Stimulated activated CD4-positive, alpha-beta T cell treated with anti-CD3 and anti-CD28 coated beads, TNF-alpha, amount 100 ng/mL, for 24 hours (primary cell): ENCODE data around the gene EID3.

Source experiments
- DNase-seq, 3 experiments: peaks; one replicate each; pipeline ENCODE4 v3.0.0-alpha.2; 2020; ENCODE audit warnings: low read depth in 3 of 3

EID3 gene

DNA sequence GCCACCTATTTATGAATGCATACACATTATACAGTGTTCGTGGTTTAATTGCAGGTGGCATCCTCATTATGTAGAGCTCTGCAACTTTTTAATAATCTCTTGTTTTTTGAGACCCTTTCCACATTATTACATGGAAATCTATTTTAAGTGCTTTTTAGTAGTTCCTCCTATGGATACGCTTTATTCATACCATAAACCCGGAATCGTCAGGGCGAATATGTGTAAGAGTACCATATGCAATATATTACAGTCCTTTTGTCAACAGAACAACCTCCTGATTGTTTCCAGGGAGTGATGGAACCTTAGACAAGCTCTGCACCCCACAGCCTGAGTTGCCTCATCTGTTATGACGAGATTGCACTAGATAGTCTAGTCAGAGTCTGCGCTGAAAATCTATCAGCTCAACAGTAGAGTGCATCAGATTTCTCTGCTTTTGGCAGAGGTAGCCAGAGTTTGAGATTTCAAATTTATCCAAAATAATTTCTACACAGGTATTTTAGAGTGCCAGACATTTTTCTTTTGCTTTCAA, 33.6 kb downstream of the EID3 start:
- no peak for DNase-seq

DNA sequence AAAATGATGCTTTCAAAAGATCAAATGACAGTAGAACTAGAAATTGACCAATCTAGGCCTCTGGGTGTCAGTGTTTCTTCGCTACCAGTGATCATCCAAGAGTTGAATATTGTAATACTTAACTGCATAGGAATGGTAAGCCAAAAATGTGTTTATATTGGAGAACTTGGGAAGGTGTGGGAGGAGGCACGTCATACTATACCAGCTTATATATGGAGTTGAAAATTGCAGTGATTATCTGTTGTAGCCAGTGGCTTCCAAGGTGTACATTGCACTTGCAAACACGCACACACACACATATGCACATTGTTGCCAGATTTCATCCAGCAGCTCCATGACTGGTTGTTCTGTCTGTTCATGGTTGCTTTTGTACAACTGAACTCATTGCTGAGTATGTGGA, 36.1 kb downstream of the EID3 start:
- no peak for DNase-seq

DNA sequence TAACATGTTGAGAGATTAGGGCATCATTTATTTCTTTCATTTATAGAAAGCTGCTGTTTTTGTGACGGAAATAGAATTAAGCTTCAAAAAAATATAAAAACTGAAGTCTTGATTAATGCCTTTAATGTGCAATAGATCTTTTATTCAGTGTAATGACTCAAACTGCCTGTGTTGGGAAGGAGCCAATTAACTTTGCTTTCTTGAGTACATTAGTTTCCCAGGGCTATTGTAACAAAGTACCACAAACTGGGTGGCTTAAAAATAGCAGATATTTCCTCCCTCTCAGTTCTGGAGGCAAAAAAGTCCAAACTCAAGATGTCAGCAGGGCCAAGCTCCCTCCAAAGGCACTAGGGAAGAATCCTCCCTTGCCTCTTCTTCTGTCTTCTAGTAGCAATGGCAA, 36.6 kb downstream of the EID3 start:
- no peak for DNase-seq

DNA sequence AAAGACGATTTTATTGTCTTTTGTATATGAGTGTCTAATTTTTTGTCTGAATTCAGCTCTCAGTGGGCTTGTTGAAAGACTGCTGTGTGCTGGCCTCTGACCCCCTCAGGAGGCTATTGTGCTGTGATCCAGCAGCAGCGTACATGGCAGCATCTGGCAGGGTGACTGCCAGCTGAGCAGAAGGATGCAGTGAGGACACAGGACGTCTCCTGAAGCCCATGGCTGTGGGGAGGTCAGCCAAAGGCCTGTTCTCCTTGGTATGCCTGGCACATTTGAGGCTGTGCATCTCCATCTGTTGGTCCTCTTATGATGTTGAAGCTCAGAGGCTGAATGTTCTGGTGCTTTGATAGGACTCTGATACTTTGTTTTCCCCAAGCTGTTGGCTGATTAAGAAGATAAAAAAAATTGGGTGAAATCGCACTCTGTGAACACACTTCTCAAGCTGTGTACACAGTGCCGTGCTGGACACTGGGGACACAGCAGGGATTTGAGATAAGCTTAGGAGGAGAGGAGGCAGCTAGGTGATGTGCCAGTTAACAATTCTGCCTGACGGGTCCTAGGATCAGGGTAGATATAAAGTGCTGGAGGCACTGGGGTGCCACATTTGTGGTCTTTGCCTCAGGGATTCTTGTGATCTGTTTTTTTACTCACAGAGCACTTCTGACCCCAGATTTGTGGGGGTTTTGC, 37.5 kb downstream of the EID3 start:
- DNase-seq, result no peak

DNA sequence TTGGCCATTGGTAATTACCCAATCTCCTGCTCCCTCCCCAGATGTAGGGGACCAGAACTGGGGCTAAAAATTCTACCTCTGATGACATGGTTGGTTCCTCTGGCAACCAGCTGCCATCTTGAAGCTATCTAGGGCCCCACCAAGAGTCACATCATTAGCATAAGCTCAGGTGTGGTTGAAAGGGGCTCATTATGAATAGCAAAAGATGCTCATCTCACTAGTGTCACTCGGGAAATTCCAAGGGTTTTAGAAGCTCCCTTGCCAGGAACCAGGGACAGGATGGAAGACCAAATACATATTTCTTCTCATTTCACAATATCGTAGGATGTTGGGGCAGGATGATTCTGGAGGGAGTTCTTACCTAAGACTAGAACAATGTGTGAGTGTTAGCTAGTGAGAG, 38.6 kb downstream of the EID3 start:
- no peak for DNase-seq

DNA sequence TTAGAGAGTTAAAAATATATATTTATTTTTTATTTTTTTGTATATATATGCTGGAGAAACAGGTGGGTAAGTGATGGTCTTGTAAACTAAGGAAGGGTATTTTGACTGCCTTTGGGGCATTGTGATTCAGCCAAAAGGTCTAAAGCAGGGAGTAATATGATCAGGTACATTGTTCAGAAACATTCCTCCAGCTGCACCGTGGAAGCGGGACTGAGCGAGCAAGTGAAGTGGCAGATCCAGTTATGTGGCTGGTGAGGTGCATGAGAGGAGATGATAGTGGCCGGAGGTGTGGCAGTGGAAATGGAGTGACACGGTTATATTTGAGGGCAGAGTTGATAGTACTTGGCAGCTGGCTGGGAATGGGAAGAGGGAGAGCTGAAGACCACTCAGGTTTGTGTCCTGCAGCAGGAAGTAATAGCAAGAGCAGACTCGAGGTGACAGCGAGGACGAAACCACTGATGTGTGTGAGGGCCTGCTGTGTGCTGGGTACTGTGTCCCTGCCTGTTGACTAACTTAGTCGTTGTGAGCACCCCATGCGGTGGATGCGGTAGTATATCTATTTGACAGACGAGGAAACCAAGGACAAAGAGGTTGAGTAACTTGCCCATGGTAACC, 39.2 kb downstream of the EID3 start:
- DNase-seq, result no peak

DNA sequence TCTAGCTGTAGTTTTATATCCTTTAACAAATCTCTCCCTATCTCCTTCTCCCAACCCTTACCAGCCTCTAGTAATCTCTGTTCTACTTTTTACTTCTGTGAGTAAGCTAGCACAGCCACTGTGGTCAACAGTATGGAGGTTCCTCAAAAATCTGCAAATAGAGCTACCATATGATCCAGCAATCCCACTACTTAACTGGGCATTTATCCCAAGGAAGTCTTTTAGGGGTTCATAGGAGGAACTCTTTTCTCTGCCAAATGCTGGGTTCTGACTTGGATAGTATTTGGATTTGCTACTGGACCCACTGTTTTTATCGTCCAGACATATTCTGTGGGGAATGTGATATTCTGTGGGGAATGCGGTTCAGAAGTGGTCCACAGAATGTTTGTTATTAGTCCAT, 41.1 kb downstream of the EID3 start:
- no peak for DNase-seq

DNA sequence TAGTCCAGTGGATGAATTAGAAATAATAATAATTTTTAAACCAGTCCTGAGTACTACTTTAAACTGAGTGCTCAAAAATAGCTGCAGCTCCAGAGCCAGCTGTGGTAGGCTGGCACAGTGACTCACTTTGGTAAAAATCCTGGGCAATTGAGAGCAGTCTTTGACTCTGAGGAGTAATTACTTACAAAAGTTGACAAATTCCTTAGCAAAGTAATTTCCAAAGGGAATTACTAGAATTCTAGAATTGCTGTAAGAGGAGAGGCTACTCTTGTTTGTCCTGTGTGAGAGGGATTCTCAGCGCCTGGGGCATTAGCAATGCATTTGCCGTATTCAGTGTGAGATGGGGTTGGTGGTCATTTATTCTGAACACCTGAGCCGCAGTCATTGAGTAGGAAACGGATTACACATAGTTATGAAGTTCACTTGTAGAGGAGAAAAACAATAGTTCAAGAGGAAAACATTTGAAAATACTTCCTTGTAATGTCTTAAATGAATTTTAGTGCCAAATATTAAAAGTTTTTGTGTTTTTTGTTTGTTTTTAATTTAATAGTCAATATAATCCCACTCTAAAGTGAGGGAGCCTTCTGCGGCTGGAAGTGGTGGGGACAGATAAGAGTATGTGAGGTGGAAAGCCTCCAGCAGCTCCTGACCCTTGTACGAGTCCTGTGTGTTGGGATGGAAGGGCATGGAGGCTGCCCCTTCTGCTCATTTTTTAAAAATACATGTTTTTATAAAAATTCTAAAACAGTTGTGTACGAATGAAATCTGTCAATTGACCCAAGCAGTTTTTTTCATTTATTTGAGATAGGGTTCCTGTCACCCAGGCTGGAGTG, 41.9 kb downstream of the EID3 start:
- DNase-seq, result no peak

DNA sequence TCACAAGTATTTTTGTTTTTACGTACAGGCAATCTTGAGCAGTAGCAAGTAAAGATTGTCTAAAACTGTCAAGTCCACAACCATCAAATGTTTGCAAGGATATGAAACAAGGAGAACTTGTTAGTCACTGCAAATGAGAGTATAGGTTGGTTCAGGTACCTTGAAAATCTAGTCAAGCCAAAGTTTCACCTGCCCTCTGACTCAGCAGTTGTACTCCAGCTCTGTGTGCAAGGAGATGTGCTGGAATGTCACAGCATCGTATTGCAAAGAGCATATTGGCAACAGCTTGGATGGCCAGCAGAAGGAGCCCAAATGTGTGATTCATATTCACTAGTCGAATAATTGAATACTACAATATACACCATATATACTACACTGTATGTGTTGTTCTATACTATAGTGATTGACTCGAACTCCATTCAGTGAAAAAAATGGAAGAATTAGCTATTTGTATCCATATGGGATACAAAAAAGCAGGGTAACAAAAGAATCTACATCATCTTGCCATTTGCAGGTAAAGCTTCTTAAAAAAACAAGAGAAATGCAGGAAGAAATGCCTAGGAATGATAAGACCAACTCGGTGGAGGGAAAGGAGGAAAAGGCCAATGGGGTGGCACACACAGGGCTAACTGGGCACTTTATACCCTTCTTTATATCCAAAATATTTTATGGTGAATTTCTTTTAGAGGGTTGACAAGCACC, 44.0 kb downstream of the EID3 start:
- no peak for DNase-seq

DNA sequence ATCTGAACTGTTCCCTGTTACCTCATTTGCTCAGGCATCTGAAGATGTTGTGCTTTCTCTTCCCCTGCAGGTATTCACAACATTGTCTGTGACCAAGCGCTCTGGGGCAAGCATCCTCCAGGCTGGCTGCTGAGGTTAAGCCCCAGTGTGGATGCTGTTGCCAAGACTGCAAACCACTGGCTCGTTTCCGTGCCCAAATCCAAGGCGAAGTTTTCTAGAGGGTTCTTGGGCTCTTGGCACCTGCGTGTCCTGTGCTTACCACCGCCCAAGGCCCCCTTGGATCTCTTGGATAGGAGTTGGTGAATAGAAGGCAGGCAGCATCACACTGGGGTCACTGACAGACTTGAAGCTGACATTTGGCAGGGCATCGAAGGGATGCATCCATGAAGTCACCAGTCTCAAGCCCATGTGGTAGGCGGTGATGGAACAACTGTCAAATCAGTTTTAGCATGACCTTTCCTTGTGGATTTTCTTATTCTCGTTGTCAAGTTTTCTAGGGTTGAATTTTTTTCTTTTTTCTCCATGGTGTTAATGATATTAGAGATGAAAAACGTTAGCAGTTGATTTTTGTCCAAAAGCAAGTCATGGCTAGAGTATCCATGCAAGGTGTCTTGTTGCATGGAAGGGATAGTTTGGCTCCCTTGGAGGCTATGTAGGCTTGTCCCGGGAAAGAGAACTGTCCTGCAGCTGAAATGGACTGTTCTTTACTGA, 44.9 kb downstream of the EID3 start:
- DNase-seq, result no peak

DNA sequence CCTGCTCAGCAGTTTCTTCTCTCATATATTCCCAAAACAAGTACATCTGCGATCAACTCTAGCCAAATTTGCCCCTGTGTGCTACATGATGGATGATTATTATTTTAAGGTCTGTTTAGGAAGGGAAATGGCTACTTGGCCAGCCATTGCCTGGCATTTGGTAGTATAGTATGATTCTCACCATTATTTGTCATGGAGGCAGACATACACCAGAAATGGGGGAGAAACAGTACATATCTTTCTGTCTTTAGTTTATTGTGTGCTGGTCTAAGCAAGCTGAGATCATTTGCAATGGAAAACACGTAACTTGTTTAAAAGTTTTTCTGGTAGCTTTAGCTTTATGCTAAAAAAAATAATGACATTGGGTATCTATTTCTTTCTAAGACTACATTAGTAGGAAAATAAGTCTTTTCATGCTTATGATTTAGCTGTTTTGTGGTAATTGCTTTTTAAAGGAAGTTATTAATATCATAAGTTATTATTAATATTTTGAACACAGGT, 45.5 kb downstream of the EID3 start:
- DNase-seq, result no peak

DNA sequence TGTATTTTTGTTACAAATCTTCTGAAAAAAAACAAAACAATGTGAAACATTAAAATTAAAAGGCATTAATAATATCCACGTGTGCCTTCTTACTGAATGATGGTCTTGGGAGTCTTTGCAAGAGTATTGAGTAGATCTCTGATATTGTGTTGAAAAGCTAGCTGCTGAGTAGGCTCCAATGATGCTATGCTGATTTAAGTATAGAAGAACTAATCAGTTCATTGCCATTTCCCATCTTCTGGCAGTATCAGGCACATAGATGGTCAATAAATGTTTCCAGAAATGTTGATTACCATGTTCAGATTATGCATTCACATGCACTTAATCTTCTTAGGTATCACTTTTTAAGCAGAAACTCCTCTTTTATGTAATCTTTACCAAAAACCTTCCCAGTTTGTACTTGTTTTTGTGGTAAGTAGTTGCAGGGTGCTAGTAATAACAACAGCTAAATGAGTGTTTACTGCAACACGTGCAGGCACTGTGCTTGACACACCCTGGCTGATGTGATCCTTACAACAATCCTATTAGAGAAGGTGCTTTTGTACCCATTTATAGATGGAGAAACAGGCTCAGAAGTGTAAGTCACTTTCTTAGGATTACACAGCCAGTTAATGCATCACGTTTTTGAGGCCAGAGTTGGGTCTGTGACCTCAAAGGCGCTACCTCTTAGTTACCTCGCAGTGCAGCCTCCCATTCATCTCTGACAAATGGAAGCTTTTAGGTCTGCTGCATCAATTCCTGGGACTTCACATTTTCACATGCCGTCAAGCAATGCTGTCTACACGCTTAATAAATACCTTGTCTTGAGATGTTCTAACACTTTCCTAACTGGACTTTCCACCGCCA, 46.9 kb downstream of the EID3 start:
- no peak for DNase-seq

DNA sequence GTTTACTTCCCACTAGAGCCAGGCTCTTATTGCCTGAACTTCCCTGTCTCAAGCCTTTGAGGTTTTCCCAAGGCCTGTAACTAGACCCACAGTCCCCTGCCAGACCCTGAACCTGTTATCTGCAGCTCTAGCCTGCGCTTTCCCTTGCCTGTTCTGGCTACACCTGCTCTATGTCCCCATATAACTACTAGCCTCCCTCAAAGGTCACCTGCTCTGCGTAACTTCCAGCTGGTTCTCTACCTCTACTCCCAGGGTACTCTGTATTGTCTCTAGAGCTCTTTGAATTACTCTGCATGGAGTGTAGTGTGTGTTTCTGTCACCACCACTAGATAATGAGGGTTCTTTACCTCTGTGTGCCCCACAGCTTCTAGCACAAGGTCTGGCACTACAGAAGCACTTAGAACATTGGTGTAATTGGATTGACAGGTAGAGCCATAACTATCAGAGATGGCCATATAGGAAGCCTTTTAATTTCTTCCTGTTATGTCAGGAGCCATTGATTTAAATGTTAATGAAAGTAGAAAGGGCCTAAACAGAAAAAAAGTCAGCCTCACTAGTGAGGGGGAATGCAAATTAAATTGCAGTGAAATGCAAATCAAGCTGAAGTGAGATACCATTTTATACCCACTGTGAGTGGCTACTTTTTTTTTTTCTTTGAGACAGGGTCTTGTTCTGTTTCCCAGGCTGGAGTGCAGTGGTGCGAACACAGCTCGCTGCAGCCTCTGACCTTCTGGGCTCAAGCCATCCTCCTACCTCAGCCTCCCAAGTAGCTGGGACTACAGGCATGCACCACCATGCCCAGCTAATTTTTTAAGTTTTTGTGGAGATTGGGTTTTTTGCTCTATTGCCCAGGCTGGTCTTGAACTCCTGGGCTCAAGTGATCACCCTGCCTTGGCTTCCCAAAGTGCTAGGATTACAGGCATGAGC, 47.8 kb downstream of the EID3 start:
- no peak for DNase-seq

DNA sequence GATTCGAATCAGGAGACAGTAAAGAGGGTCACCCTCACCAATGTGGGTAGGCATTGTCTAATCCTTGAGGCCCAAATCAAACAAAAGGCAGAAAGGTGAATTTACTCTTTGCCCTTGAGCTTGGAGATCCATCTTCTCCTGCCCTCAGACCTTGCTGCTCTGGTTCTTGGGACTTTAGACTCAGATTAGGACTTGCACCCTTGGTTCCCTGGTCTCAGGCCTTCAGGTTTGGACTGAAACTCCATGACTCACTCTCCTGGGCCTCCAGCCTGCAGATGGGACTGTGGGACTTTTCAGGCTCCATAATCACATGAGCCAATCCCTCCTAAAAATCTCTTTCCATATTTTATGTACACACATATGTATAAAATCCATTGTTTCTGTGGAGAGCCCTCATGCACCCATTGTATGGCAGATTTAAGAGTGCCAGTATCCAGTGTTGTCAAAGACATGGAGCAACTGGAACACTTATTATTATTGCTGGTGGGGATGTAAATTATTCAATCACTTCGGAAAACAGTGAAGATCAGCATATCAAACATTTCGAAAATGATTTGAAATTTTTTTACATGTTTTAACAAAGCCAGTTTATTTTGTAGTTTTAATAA, 48.7 kb downstream of the EID3 start:
- no peak for DNase-seq

DNA sequence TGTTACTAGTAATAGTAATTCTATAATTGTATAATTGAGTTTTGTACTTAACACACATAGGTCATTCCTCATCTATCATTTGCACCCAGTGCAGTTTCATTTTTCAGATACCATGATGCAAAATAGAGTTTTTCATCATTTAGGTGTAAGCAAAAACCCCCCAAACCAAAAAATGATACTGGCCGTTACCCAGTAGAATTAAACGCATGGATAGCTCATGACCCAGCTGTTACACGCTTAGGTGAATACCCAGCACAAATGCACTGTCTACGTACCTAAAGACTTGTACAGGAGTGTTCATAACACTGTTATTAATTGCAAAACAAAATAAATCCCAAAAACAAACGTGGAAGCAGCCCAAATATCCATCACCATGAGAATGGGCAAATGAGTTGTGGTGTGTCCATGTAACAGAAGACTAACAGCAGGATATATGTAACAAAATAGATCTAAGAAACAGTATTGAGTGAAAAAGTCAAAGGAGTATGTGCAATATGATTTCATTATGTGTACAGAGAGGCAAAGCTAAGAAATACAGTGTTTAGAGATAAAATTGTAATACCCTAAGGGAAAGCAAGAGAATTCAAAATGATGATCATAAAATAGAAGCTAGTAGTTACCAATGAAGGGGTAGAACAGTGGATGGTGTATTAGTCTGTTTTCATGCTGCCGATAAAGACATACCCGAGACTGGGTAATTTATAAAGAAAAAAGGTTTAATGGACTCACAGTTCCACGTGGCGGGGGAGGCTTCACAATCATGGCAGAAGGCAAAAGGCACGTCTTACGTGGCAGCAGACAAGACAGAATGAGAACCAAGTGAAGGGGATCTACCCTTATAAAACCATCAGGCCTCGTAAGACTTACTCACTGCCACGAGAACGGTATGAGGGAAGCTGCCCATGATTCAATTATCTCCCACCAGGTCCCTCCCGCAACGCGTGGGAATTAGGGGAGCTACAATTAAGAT, 49.8 kb downstream of the EID3 start:
- DNase-seq, result no peak

DNA sequence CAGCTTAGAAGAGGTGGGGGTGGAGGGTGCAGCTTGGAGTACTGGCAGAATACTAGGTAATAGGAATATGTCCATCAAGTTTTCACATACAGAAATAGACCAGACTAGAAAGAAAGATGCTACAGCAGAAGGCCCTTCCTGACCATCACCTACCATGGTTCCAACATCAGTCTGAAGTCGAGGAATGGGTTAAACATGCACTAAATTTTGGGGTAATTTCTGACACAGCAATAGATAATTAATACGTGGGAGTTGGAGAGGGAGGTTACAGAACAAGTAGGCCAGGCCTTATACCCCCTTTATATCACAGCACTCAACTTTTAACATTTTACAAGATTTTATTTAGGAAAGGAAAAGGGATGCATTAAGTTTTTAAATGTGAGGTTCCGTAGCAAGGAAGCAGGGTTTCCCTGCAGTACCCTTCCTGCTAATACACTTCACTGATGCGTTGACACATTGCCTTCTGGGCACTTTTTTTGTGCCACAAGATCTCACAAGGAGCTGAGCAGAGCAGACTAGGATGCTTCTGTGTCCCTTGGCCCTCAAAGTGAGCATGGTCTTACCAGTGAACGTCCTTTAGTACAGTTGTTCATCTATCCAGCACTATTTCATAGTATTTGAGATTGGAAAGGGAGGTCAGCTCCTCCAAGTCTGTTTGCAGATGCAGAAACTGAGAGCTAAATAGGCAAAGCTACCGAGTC, 50.8 kb downstream of the EID3 start:
- no peak for DNase-seq
